ENCODE results near the gene KCTD1.

- TF ChIP-seq, protein P1, sequence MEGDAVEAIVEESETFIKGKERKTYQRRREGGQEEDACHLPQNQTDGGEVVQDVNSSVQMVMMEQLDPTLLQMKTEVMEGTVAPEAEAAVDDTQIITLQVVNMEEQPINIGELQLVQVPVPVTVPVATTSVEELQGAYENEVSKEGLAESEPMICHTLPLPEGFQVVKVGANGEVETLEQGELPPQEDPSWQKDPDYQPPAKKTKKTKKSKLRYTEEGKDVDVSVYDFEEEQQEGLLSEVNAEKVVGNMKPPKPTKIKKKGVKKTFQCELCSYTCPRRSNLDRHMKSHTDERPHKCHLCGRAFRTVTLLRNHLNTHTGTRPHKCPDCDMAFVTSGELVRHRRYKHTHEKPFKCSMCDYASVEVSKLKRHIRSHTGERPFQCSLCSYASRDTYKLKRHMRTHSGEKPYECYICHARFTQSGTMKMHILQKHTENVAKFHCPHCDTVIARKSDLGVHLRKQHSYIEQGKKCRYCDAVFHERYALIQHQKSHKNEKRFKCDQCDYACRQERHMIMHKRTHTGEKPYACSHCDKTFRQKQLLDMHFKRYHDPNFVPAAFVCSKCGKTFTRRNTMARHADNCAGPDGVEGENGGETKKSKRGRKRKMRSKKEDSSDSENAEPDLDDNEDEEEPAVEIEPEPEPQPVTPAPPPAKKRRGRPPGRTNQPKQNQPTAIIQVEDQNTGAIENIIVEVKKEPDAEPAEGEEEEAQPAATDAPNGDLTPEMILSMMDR (IDR thresholded peaks at IDR 0.05), result no peak
- TF ChIP-seq EZH2 (IDR thresholded peaks at IDR 0.05) (no peak), EZH2phosphoT487 (IDR thresholded peaks at IDR 0.05) (no peak)
Observed at GRCh38 chr18:26555804-26556553, 7.6 kb upstream of the KCTD1 start.

Measured in neural progenitor cell (in vitro differentiated cells).